Gastrocnemius medialis (tissue), 4 donors: ENCODE data around the gene TCERG1L.

Source experiments
- CTCF ChIP-seq, 5 experiments: fragments of 450-650 bp in 3 of 5; fragments of 200-600 bp in 2 of 5; sonication (generic) in 2 of 5; IDR thresholded peaks in 4 of 5; conservative IDR thresholded peaks in 1 of 5; 1 replicate in 4 of 5; 2 replicates in 1 of 5; pipeline ENCODE4 v1.5.1; 2016 to 2019; ENCODE audit warnings: antibody characterized with exemption in 5 of 5, mild to moderate bottlenecking in 3 of 5, moderate library complexity in 3 of 5
- POLR2A ChIP-seq, 2 donors: fragments of 450-650 bp; IDR thresholded peaks; one replicate each; pipeline ENCODE4 v1.6.1; 2017; ENCODE audit warnings: antibody characterized with exemption in 2 of 2, mild to moderate bottlenecking in 2 of 2, moderate library complexity in 2 of 2

- TF ChIP-seq CTCF (IDR thresholded peaks at IDR 0.05 in 4 of 5, conservative IDR thresholded peaks at IDR 0.05 in 1 of 5) (no peak), POLR2A (IDR thresholded peaks at IDR 0.05) (no peak)
These were observed 236.2 kb downstream of the TCERG1L start for GRCh38 chr10:131075218-131075770.
